ENCODE measurements around the gene AKAP17A. TPM values are rescaled to one million over a fixed set of nuclear protein-coding genes. Genes with fewer than 3 reads are reported as not detected.
"Not testable (repeated sequence)": the region's sequence is repeated elsewhere in the genome, so short reads cannot be mapped to it uniquely, and the experiment has no call there.

The AKAP17A gene
- total and polyA plus RNA-seq, 2 of the 13 experiments (the other 11 are each of a cell fraction or from before 2014, with no cell fraction given), result 20.5 to 26.5 TPM

GRCh38 chrX:1574181-1574580 lies 17.2 kb upstream of the AKAP17A start:
- H3K4me1 ChIP-seq (ENCODE audit: insufficient read depth, low read length); DNase-seq (ENCODE audit: low spot score); in situ Hi-C loops (cut with HindIII; ENCODE audit: extremely low pct_ligation_motif_present, low pct_unique_long_range_greater_than_20kb); ATAC-seq; FAIRE-seq; POLR2A ChIA-PET; H2AFZ ChIP-seq (ENCODE audit: low read length); BruUV-seq (replicated peaks); H4K20me1 ChIP-seq (ENCODE audit: insufficient read depth, low read length); H3K9me3 ChIP-seq (ENCODE audit: low read length); intact Hi-C loops (cut with micrococcal nuclease; ENCODE audit: unreplicated experiment); H3K36me3 ChIP-seq (replicated peaks in 1 of 2; ENCODE audit: control insufficient read depth in 1 of 2, insufficient read depth in 2 of 2, low read length in 2 of 2); H3K27me3 ChIP-seq (ENCODE audit: control insufficient read depth in 1 of 2, insufficient read depth in 2 of 2, low read length in 2 of 2); CTCF ChIA-PET (ENCODE audit: low intra/inter-chr PET ratio, low total read pairs); H3K27ac ChIP-seq (ENCODE audit: extremely low read length, insufficient read depth, low read length); H3K9ac ChIP-seq (ENCODE audit: insufficient read depth, low read depth, low read length); H3K4me3 ChIP-seq (replicated peaks in 1 of 3; ENCODE audit: insufficient read depth in 1 of 3, low read depth in 2 of 3, low read length in 3 of 3); H3K4me2 ChIP-seq (ENCODE audit: low read depth, low read length); H3K79me2 ChIP-seq (ENCODE audit: insufficient read depth, low read length): not testable (repeated sequence)
- 58% methylated on average over 19 of the region's 19 CpGs for WGBS (ENCODE audit: low lambda C conversion rate)

GRCh38 chrX:1576201-1576992 lies 15.0 kb upstream of the AKAP17A start:
- no peak overlapping the region for H3K27ac ChIP-seq (ENCODE audit: extremely low read length, insufficient read depth, low read length)
- in situ Hi-C loops (cut with HindIII; ENCODE audit: extremely low pct_ligation_motif_present, low pct_unique_long_range_greater_than_20kb), result no loop called here
- no peak overlapping the region for H3K4me3 ChIP-seq (replicated peaks in 1 of 3; ENCODE audit: insufficient read depth in 1 of 3, low read depth in 2 of 3, low read length in 3 of 3)
- WGBS (ENCODE audit: low lambda C conversion rate), result 0% methylated on average over 6 of the region's 6 CpGs
- BruUV-seq (replicated peaks), result no TSS peak
- H3K4me1 ChIP-seq (ENCODE audit: insufficient read depth, low read length), result no peaks in the 10 kb centered on the region
- H3K27me3 ChIP-seq (ENCODE audit: control insufficient read depth in 1 of 2, insufficient read depth in 2 of 2, low read length in 2 of 2), result no peaks in the 10 kb centered on the region
- POLR2A ChIA-PET, result no interaction called here
- no peak for TF ChIP-seq KAT8 (CRISPR knock-in tag; IDR thresholded peaks at IDR 0.05)
- no peak for TF ChIP-seq FOSL1 (CRISPR knock-in tag; IDR thresholded peaks at IDR 0.05; ENCODE audit: borderline replicate concordance)
- TF ChIP-seq SOX6 (IDR thresholded peaks at IDR 0.05), result no peak
- TF ChIP-seq SOX6 (CRISPR knock-in tag; IDR thresholded peaks at IDR 0.05), result no peak
- TF ChIP-seq MYPOP (CRISPR knock-in tag; IDR thresholded peaks at IDR 0.05), result no peak
- TF ChIP-seq DNMT1 (CRISPR knock-in tag; IDR thresholded peaks at IDR 0.05), result no peak
- no peak for TF ChIP-seq GPN1 (CRISPR knock-in tag; IDR thresholded peaks at IDR 0.05; ENCODE audit: borderline replicate concordance)
- DNase-seq (ENCODE audit: low spot score) (no peak), FAIRE-seq (no peak), ATAC-seq (no peak)
- no peaks in the 10 kb centered on the region for H3K36me3 ChIP-seq (replicated peaks in 1 of 2; ENCODE audit: control insufficient read depth in 1 of 2, insufficient read depth in 2 of 2, low read length in 2 of 2)
- H3K79me2 ChIP-seq (ENCODE audit: insufficient read depth, low read length), result no peaks in the 10 kb centered on the region
- H3K9me3 ChIP-seq (ENCODE audit: low read length), result no peaks in the 10 kb centered on the region
- no peak overlapping the region for H3K4me2 ChIP-seq (ENCODE audit: low read depth, low read length)
- CTCF ChIA-PET (ENCODE audit: low intra/inter-chr PET ratio, low total read pairs), result no interaction called here
- no peaks in the 10 kb centered on the region for H4K20me1 ChIP-seq (ENCODE audit: insufficient read depth, low read length)
- intact Hi-C loops (cut with micrococcal nuclease; ENCODE audit: unreplicated experiment), result no loop called here
- H3K9ac ChIP-seq (ENCODE audit: insufficient read depth, low read depth, low read length), result no peak overlapping the region
- no peak overlapping the region for H2AFZ ChIP-seq (ENCODE audit: low read length)

Measured in HepG2 (cell line).